Measurements from ENCODE around the gene GJA1. TPM values are rescaled to one million over a fixed set of nuclear protein-coding genes. Genes with fewer than 3 reads are reported as not detected.

The GJA1 gene
- total RNA-seq, 1 donor from 2014 or later = 363 TPM

DNA sequence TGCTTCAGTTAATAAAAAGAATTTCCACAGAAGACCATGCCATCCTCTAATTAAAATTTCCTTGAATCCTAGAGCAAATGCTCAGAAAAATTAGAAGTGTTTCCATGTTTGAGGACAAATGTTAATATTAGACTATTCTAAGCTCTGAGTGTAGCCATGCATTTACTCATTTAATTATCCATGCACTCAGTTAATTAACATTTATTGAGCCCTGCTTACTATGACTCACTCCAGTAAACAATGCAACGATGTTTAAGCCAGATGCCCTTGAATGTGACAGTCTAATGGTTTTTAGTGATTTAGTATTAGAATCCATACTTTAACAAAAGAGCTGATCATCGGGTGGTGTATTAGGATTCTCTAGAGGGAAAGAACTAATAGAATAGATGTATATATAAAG, 37.3 kb upstream of the GJA1 start:
- Mint-ChIP-seq H3K9me3 (ENCODE audit: unreplicated experiment) (no peaks in the 10 kb centered on the region), H3K4me1 (ENCODE audit: unreplicated experiment) (no peaks in the 10 kb centered on the region), H3K27me3 (ENCODE audit: unreplicated experiment) (no peaks in the 10 kb centered on the region), H3K27ac (ENCODE audit: unreplicated experiment) (no peak overlapping the region), H3K36me3 (ENCODE audit: low read depth, unreplicated experiment) (no peaks in the 10 kb centered on the region), H3K4me3 (ENCODE audit: unreplicated experiment) (no peak overlapping the region)
- DNase-seq (ENCODE audit: low spot score) = no peak
- TF ChIP-seq, protein P1, sequence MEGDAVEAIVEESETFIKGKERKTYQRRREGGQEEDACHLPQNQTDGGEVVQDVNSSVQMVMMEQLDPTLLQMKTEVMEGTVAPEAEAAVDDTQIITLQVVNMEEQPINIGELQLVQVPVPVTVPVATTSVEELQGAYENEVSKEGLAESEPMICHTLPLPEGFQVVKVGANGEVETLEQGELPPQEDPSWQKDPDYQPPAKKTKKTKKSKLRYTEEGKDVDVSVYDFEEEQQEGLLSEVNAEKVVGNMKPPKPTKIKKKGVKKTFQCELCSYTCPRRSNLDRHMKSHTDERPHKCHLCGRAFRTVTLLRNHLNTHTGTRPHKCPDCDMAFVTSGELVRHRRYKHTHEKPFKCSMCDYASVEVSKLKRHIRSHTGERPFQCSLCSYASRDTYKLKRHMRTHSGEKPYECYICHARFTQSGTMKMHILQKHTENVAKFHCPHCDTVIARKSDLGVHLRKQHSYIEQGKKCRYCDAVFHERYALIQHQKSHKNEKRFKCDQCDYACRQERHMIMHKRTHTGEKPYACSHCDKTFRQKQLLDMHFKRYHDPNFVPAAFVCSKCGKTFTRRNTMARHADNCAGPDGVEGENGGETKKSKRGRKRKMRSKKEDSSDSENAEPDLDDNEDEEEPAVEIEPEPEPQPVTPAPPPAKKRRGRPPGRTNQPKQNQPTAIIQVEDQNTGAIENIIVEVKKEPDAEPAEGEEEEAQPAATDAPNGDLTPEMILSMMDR (IDR thresholded peaks at IDR 0.05; ENCODE audit: unreplicated experiment) = no peak

- H3K9me3 Mint-ChIP-seq (ENCODE audit: unreplicated experiment) = no peaks in the 10 kb centered on the region
- H3K27me3 Mint-ChIP-seq (ENCODE audit: unreplicated experiment) = no peaks in the 10 kb centered on the region
- no peaks in the 10 kb centered on the region for H3K4me1 Mint-ChIP-seq (ENCODE audit: unreplicated experiment)
- TF ChIP-seq, protein P1 (IDR thresholded peaks at IDR 0.05; ENCODE audit: unreplicated experiment) = no peak
- H3K27ac Mint-ChIP-seq (ENCODE audit: unreplicated experiment) = no peak overlapping the region
- DNase-seq (ENCODE audit: low spot score) = no peak
- no peak overlapping the region for H3K4me3 Mint-ChIP-seq (ENCODE audit: unreplicated experiment)
- H3K36me3 Mint-ChIP-seq (ENCODE audit: low read depth, unreplicated experiment) = no peaks in the 10 kb centered on the region
Observed at GRCh38 chr6:121399966-121400365, 35.5 kb upstream of the GJA1 start.

DNA sequence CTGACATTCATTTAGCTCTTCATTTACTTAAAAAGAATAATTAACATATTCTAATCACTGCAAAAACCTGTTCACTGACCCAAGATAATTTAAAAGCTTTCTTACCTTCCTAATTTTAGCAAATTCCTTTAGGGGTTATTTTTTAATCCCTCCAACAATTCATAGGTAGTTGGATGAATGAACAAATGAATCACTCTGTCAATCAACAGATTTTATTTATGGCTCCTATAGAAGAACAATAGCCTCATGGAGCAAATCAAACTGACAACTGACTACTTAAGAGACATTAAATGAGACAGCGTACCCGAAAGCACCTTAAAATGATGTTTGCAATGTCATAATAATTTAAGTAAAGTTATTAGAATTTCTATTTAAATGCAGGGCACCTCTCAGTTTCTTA, 31.5 kb upstream of the GJA1 start:
- DNase-seq (ENCODE audit: low spot score) = no peak
- TF ChIP-seq, protein P1 (IDR thresholded peaks at IDR 0.05; ENCODE audit: unreplicated experiment) = no peak
- Mint-ChIP-seq H3K27ac (ENCODE audit: unreplicated experiment) (no peak overlapping the region), H3K9me3 (ENCODE audit: unreplicated experiment) (no peaks in the 10 kb centered on the region), H3K4me3 (ENCODE audit: unreplicated experiment) (no peak overlapping the region), H3K36me3 (ENCODE audit: low read depth, unreplicated experiment) (no peaks in the 10 kb centered on the region), H3K27me3 (ENCODE audit: unreplicated experiment) (no peaks in the 10 kb centered on the region), H3K4me1 (ENCODE audit: unreplicated experiment) (no peaks in the 10 kb centered on the region)

GRCh38 chr6:121405306-121405705, 30.1 kb upstream of the GJA1 start:
- H3K4me1 Mint-ChIP-seq (ENCODE audit: unreplicated experiment) = no peaks in the 10 kb centered on the region
- H3K9me3 Mint-ChIP-seq (ENCODE audit: unreplicated experiment) = no peaks in the 10 kb centered on the region
- H3K4me3 Mint-ChIP-seq (ENCODE audit: unreplicated experiment) = no peak overlapping the region
- H3K27ac Mint-ChIP-seq (ENCODE audit: unreplicated experiment) = no peak overlapping the region
- no peak for DNase-seq (ENCODE audit: low spot score)
- H3K27me3 Mint-ChIP-seq (ENCODE audit: unreplicated experiment) = no peaks in the 10 kb centered on the region
- TF ChIP-seq, protein P1 (IDR thresholded peaks at IDR 0.05; ENCODE audit: unreplicated experiment) = no peak
- H3K36me3 Mint-ChIP-seq (ENCODE audit: low read depth, unreplicated experiment) = no peaks in the 10 kb centered on the region

- TF ChIP-seq, protein P1 (IDR thresholded peaks at IDR 0.05; ENCODE audit: unreplicated experiment) = no peak
- no peaks in the 10 kb centered on the region for H3K36me3 Mint-ChIP-seq (ENCODE audit: low read depth, unreplicated experiment)
- DNase-seq (ENCODE audit: low spot score) = no peak
- no peak overlapping the region for H3K27ac Mint-ChIP-seq (ENCODE audit: unreplicated experiment)
- no peak overlapping the region for H3K4me3 Mint-ChIP-seq (ENCODE audit: unreplicated experiment)
- no peaks in the 10 kb centered on the region for H3K27me3 Mint-ChIP-seq (ENCODE audit: unreplicated experiment)
- H3K4me1 Mint-ChIP-seq (ENCODE audit: unreplicated experiment) = no peaks in the 10 kb centered on the region
- H3K9me3 Mint-ChIP-seq (ENCODE audit: unreplicated experiment) = no peaks in the 10 kb centered on the region
Observed at GRCh38 chr6:121408321-121408720, 27.1 kb upstream of the GJA1 start.
